ENCODE results near the gene FOXRED2. TPM values are rescaled to one million over a fixed set of nuclear protein-coding genes. Genes with fewer than 3 reads are reported as not detected.

FOXRED2 gene
- total RNA-seq, 2 experiments from 2014 or later: 1.8 to 2.3 TPM

GRCh38 chr22:36550701-36551495 lies 44.1 kb upstream of the FOXRED2 start:
- no peaks in the 10 kb centered on the region for H3K9me3 Mint-ChIP-seq
- DNase-seq: no peak
- Histone ChIP-seq H3K27ac (ENCODE audit: low read depth in 1 of 2, low read length in 2 of 2) (no peak overlapping the region), H3K4me1 (ENCODE audit: insufficient read depth, low read length) (peaks cover 2% of the 10 kb centered on the region), H3K36me3 (ENCODE audit: insufficient read depth, low read length) (no peaks in the 10 kb centered on the region), H3K27me3 (ENCODE audit: control insufficient read depth in 1 of 2, insufficient read depth in 2 of 2, low read length in 2 of 2) (peaks cover 0 to 2% of the 10 kb centered on the region in 2 experiments), H3K9me3 (ENCODE audit: control insufficient read depth in 1 of 2, insufficient read depth in 1 of 2, low read length in 2 of 2) (no peaks in the 10 kb centered on the region), H3K4me3 (ENCODE audit: low read length) (no peak overlapping the region)
- ChIA-PET CTCF (no interaction called here), POLR2A (interaction anchor here (0.6 kb wide), 1 partner anchor 1790 kb away, joined by 3 read pairs; no protein-coding TSS in a partner anchor)
- no peak overlapping the region for H3K4me3 Mint-ChIP-seq
- no peaks in the 10 kb centered on the region for H3K4me1 Mint-ChIP-seq (ENCODE audit: low read depth)
- no peaks in the 10 kb centered on the region for H3K36me3 Mint-ChIP-seq (ENCODE audit: low read depth)
- no peak overlapping the region for H3K27ac Mint-ChIP-seq
- intact Hi-C loops (cut with DNase I, micrococcal nuclease): no loop called here
- H3K27me3 Mint-ChIP-seq: peaks cover 51% of the 10 kb centered on the region
- no peak for ATAC-seq (ENCODE audit: poor library complexity)
- TF ChIP-seq CTCF (IDR thresholded peaks at IDR 0.05): no peak

GRCh38 chr22:36549033-36549432 lies 42.2 kb upstream of the FOXRED2 start:
- intact Hi-C loops (cut with DNase I, micrococcal nuclease): loop anchor here in 1 of 2 experiments (5.0 kb wide), 1 partner anchor 308 kb away; no protein-coding TSS in a partner anchor

GRCh38 chr22:36548606-36549005 lies 41.8 kb upstream of the FOXRED2 start:
- Mint-ChIP-seq H3K27me3 (peaks cover 50% of the 10 kb centered on the region), H3K4me3 (no peak overlapping the region), H3K9me3 (no peaks in the 10 kb centered on the region), H3K27ac (no peak overlapping the region), H3K36me3 (ENCODE audit: low read depth) (no peaks in the 10 kb centered on the region), H3K4me1 (ENCODE audit: low read depth) (no peaks in the 10 kb centered on the region)
- no peak for DNase-seq
- TF ChIP-seq CTCF (IDR thresholded peaks at IDR 0.05): no peak
- Histone ChIP-seq H3K27ac (ENCODE audit: low read depth in 1 of 2, low read length in 2 of 2) (no peak overlapping the region), H3K9me3 (ENCODE audit: control insufficient read depth in 1 of 2, insufficient read depth in 1 of 2, low read length in 2 of 2) (no peaks in the 10 kb centered on the region), H3K36me3 (ENCODE audit: insufficient read depth, low read length) (no peaks in the 10 kb centered on the region), H3K4me1 (ENCODE audit: insufficient read depth, low read length) (peaks cover 2% of the 10 kb centered on the region), H3K27me3 (ENCODE audit: control insufficient read depth in 1 of 2, insufficient read depth in 2 of 2, low read length in 2 of 2) (peaks cover 0 to 2% of the 10 kb centered on the region in 2 experiments), H3K4me3 (ENCODE audit: low read length) (no peak overlapping the region)
- no peak for ATAC-seq (ENCODE audit: poor library complexity)
- ChIA-PET CTCF (no interaction called here), POLR2A (no interaction called here)
- intact Hi-C loops (cut with DNase I, micrococcal nuclease): loop anchor here in 1 of 2 experiments (5.0 kb wide), 1 partner anchor 309 kb away; no protein-coding TSS in a partner anchor

More at GRCh38 chr22:36549033-36549432, 42.2 kb upstream of the FOXRED2 start:
- no peak for TF ChIP-seq CTCF (IDR thresholded peaks at IDR 0.05)
- ChIA-PET POLR2A (no interaction called here), CTCF (interaction anchor here (0.7 kb wide), 1 partner anchor 111 kb away, joined by 5 read pairs; no protein-coding TSS in a partner anchor)
- H3K4me1 Mint-ChIP-seq (ENCODE audit: low read depth): no peaks in the 10 kb centered on the region
- peaks cover 2% of the 10 kb centered on the region for H3K4me1 ChIP-seq (ENCODE audit: insufficient read depth, low read length)
- H3K4me3 Mint-ChIP-seq: no peak overlapping the region
- no peak for ATAC-seq (ENCODE audit: poor library complexity)
- no peak overlapping the region for H3K27ac Mint-ChIP-seq
- no peaks in the 10 kb centered on the region for H3K36me3 Mint-ChIP-seq (ENCODE audit: low read depth)
- H3K9me3 ChIP-seq (ENCODE audit: control insufficient read depth in 1 of 2, insufficient read depth in 1 of 2, low read length in 2 of 2): no peaks in the 10 kb centered on the region
- H3K27me3 ChIP-seq (ENCODE audit: control insufficient read depth in 1 of 2, insufficient read depth in 2 of 2, low read length in 2 of 2): peaks cover 0 to 2% of the 10 kb centered on the region in 2 experiments
- peaks cover 53% of the 10 kb centered on the region for H3K27me3 Mint-ChIP-seq
- H3K27ac ChIP-seq (ENCODE audit: low read depth in 1 of 2, low read length in 2 of 2): no peak overlapping the region
- H3K36me3 ChIP-seq (ENCODE audit: insufficient read depth, low read length): no peaks in the 10 kb centered on the region
- DNase-seq: no peak
- H3K9me3 Mint-ChIP-seq: no peaks in the 10 kb centered on the region
- H3K4me3 ChIP-seq (ENCODE audit: low read length): no peak overlapping the region
